ENCODE data around the gene PLCB4. TPM values are rescaled to one million over a fixed set of nuclear protein-coding genes. Genes with fewer than 3 reads are reported as not detected.

The PLCB4 gene
- total RNA-seq, 1 donor from 2014 or later = 20.6 TPM

GRCh38 chr20:9243986-9244385 is 175.1 kb downstream of the PLCB4 start:
- H3K36me3 Mint-ChIP-seq = no peaks in the 10 kb centered on the region
- Histone ChIP-seq H2AFZ (replicated peaks) (no peak overlapping the region), H3K27ac (no peak overlapping the region), H4K20me1 (ENCODE audit: low read depth) (no peaks in the 10 kb centered on the region), H3F3A (ENCODE audit: low read depth) (no peaks in the 10 kb centered on the region), H3K9ac (no peak overlapping the region), H3K4me3 (no peak overlapping the region), H3K4me1 (peaks cover 26% of the 10 kb centered on the region), H3K27me3 (no peaks in the 10 kb centered on the region), H3K79me2 (ENCODE audit: low read depth) (no peaks in the 10 kb centered on the region), H3K36me3 (no peaks in the 10 kb centered on the region), H3K4me2 (no peak overlapping the region), H3K9me3 (ENCODE audit: low read depth) (no peaks in the 10 kb centered on the region)
- no peaks in the 10 kb centered on the region for H3K9me3 Mint-ChIP-seq
- no peak for DNase-seq (ENCODE audit: low spot score)
- peaks cover 15% of the 10 kb centered on the region for H3K4me1 Mint-ChIP-seq
- H3K27ac Mint-ChIP-seq = no peak overlapping the region
- peaks cover 2% of the 10 kb centered on the region for H3K27me3 Mint-ChIP-seq (ENCODE audit: insufficient read depth, low read depth)
- no peak overlapping the region for H3K4me3 Mint-ChIP-seq
- TF ChIP-seq EZH2 (IDR thresholded peaks at IDR 0.05) = no peak
- no peak for TF ChIP-seq CTCF (IDR thresholded peaks at IDR 0.05)
- TF ChIP-seq EZH2phosphoT487 (IDR thresholded peaks at IDR 0.05) = no peak

GRCh38 chr20:9244811-9245210 is 175.9 kb downstream of the PLCB4 start:
- no peak for DNase-seq (ENCODE audit: low spot score)
- TF ChIP-seq EZH2 (IDR thresholded peaks at IDR 0.05) (no peak), EZH2phosphoT487 (IDR thresholded peaks at IDR 0.05) (no peak), CTCF (IDR thresholded peaks at IDR 0.05) (no peak)
- Mint-ChIP-seq H3K27ac (no peak overlapping the region), H3K9me3 (no peaks in the 10 kb centered on the region), H3K36me3 (no peaks in the 10 kb centered on the region), H3K27me3 (ENCODE audit: insufficient read depth, low read depth) (peaks cover 2% of the 10 kb centered on the region), H3K4me3 (no peak overlapping the region), H3K4me1 (peaks cover 15% of the 10 kb centered on the region)
- Histone ChIP-seq H3K79me2 (ENCODE audit: low read depth) (no peaks in the 10 kb centered on the region), H4K20me1 (ENCODE audit: low read depth) (no peaks in the 10 kb centered on the region), H3F3A (ENCODE audit: low read depth) (no peaks in the 10 kb centered on the region), H2AFZ (replicated peaks) (no peak overlapping the region), H3K27me3 (no peaks in the 10 kb centered on the region), H3K27ac (no peak overlapping the region), H3K9me3 (ENCODE audit: low read depth) (no peaks in the 10 kb centered on the region), H3K4me1 (peaks cover 26% of the 10 kb centered on the region), H3K4me2 (no peak overlapping the region), H3K9ac (no peak overlapping the region), H3K4me3 (no peak overlapping the region), H3K36me3 (no peaks in the 10 kb centered on the region)

- H3K4me1 Mint-ChIP-seq = peaks cover 11% of the 10 kb centered on the region
These were observed 177.8 kb downstream of the PLCB4 start for GRCh38 chr20:9246731-9247130.

More at GRCh38 chr20:9246731-9247130, 177.8 kb downstream of the PLCB4 start:
- no peaks in the 10 kb centered on the region for H3K9me3 Mint-ChIP-seq
- TF ChIP-seq CTCF (IDR thresholded peaks at IDR 0.05) = no peak
- TF ChIP-seq EZH2phosphoT487 (IDR thresholded peaks at IDR 0.05) = no peak
- no peak for TF ChIP-seq EZH2 (IDR thresholded peaks at IDR 0.05)
- H3F3A ChIP-seq (ENCODE audit: low read depth) = no peaks in the 10 kb centered on the region
- no peak overlapping the region for H3K4me2 ChIP-seq
- no peaks in the 10 kb centered on the region for H4K20me1 ChIP-seq (ENCODE audit: low read depth)
- H3K27me3 Mint-ChIP-seq (ENCODE audit: insufficient read depth, low read depth) = peaks cover 2% of the 10 kb centered on the region
- H3K4me3 Mint-ChIP-seq = no peak overlapping the region
- no peak overlapping the region for H3K4me3 ChIP-seq
- H3K9me3 ChIP-seq (ENCODE audit: low read depth) = no peaks in the 10 kb centered on the region
- no peaks in the 10 kb centered on the region for H3K36me3 Mint-ChIP-seq
- no peak overlapping the region for H3K27ac ChIP-seq
- no peaks in the 10 kb centered on the region for H3K27me3 ChIP-seq
- no peaks in the 10 kb centered on the region for H3K79me2 ChIP-seq (ENCODE audit: low read depth)
- no peak overlapping the region for H2AFZ ChIP-seq (replicated peaks)
- H3K27ac Mint-ChIP-seq = no peak overlapping the region
- H3K36me3 ChIP-seq = no peaks in the 10 kb centered on the region
- peaks cover 21% of the 10 kb centered on the region for H3K4me1 ChIP-seq
- DNase-seq (ENCODE audit: low spot score) = no peak
- no peak overlapping the region for H3K9ac ChIP-seq
